HepG2 (cell line): ENCODE measurements around the gene CAD. TPM values are rescaled to one million over a fixed set of nuclear protein-coding genes. Genes with fewer than 3 reads are reported as not detected.

Experiments
- EZH2 ChIP-seq: conservative IDR thresholded peaks from 2 replicates; pipeline ENCODE4 v1.6.1; 2012; ENCODE audit warnings: mild to moderate bottlenecking, low read depth, low read length, moderate library complexity
- KLF15 ChIP-seq: sonication (generic); formaldehyde crosslinking; IDR thresholded peaks from 2 replicates; pipeline ENCODE4 v1.8.1; 2023; ENCODE audit warnings: borderline replicate concordance, mild to moderate bottlenecking, inconsistent platforms, missing genetic modification reagents, mixed read lengths
- KLF16 ChIP-seq, 2 experiments: sonication (generic) in 1 of 2; formaldehyde crosslinking in 1 of 2; IDR thresholded peaks; 2 replicates each; pipeline versions ENCODE4 v1.6.1 to v1.8.0; 2016 to 2023; ENCODE audit warnings: missing genetic modification reagents in 2 of 2, missing compliant biosample characterization in 1 of 2
- LCORL ChIP-seq, 2 experiments: fragments of 450-650 bp in 1 of 2; sonication (generic) in 1 of 2; formaldehyde crosslinking in 1 of 2; IDR thresholded peaks; 2 replicates each; pipeline versions ENCODE4 v1.5.0 to v1.6.1; 2017 to 2020; ENCODE audit warnings: antibody characterized with exemption in 1 of 2, missing genetic modification reagents in 1 of 2
- NAIF1 ChIP-seq: sonication (generic); formaldehyde crosslinking; IDR thresholded peaks from 2 replicates; pipeline ENCODE4 v1.5.0; 2020; ENCODE audit warnings: mild to moderate bottlenecking, missing genetic modification reagents, borderline replicate concordance
- NCOR1 ChIP-seq: fragments of 200-600 bp; sonication (generic); IDR thresholded peaks from 2 replicates; pipeline ENCODE4 v1.7.0; 2017; ENCODE audit warnings: antibody characterized with exemption, low read length, borderline replicate concordance
- PAX8 ChIP-seq: sonication (generic); formaldehyde crosslinking; IDR thresholded peaks from 2 replicates; pipeline ENCODE4 v1.8.0; 2022; ENCODE audit warnings: mild to moderate bottlenecking, missing genetic modification reagents, borderline replicate concordance
- PHF20 ChIP-seq: sonication (generic); formaldehyde crosslinking; IDR thresholded peaks from 2 replicates; pipeline ENCODE4 v1.5.0; 2020; ENCODE audit warnings: mild to moderate bottlenecking, missing genetic modification reagents
- SKI ChIP-seq: fragments of 450-650 bp; IDR thresholded peaks from one replicate; pipeline ENCODE4 v1.6.1; 2018; ENCODE audit warnings: mild to moderate bottlenecking; ENCODE audit not compliant: partially characterized antibody
- ZNF124 ChIP-seq: sonication (generic); formaldehyde crosslinking; IDR thresholded peaks from 2 replicates; pipeline ENCODE4 v1.4.0; 2020; ENCODE audit warnings: missing genetic modification reagents
- ZNF530 ChIP-seq: sonication (generic); formaldehyde crosslinking; IDR thresholded peaks from 2 replicates; pipeline ENCODE4 v1.5.0; 2020; ENCODE audit warnings: low read depth, mild to moderate bottlenecking, missing genetic modification reagents
- ZNF644 ChIP-seq: IDR thresholded peaks from 2 replicates; pipeline ENCODE4 v1.6.1; 2016; ENCODE audit warnings: low read depth
- ZNF841 ChIP-seq: sonication (generic); formaldehyde crosslinking; IDR thresholded peaks from 2 replicates; pipeline ENCODE4 v1.8.1; 2023; ENCODE audit warnings: missing genetic modification reagents, borderline replicate concordance
- polyA plus RNA-seq, 8 experiments: library from polyadenylated mRNA; depleted of rRNA in 3 of 8; stranded (reverse) in 7 of 8; unstranded in 1 of 8; fragments of >200 nt; fragmentation: Illumina TruSeq in 4 of 8; extraction: Trizol in 4 of 8; gene quantifications; 2 replicates each; pipeline versions ENCODE4 v1.2.1 to v1.2.3, GENCODE V29; 2011 to 2016; ENCODE audit warnings: low read depth in 4 of 8, missing spikeins in 1 of 8, mixed read lengths in 1 of 8; ENCODE audit not compliant: insufficient read depth in 1 of 8
- total RNA-seq, 5 experiments: library from RNA; depleted of rRNA; stranded (reverse); fragments of >200 nt; fragmentation: Illumina TruSeq; extraction: Trizol; gene quantifications; 2 replicates each; pipeline ENCODE4 v1.2.3, GENCODE V29; 2016; ENCODE audit warnings: low read depth in 1 of 5
- TF ChIP-seq, protein P1 (sequence below): sonication (generic); formaldehyde crosslinking; IDR thresholded peaks from 2 replicates; pipeline ENCODE4 v1.4.0; 2020; ENCODE audit warnings: mild to moderate bottlenecking, low read depth, missing genetic modification reagents
- TF ChIP-seq, protein P2 (sequence below): sonication (generic); formaldehyde crosslinking; IDR thresholded peaks from 2 replicates; pipeline ENCODE4 v1.4.0; 2020; ENCODE audit warnings: missing genetic modification reagents, borderline replicate concordance
- TF ChIP-seq, protein P3 (sequence below): sonication (generic); formaldehyde crosslinking; IDR thresholded peaks from 2 replicates; pipeline ENCODE4 v1.4.0; 2020; ENCODE audit warnings: mild to moderate bottlenecking, missing genetic modification reagents
- TF ChIP-seq, protein P4 (sequence below): sonication (generic); formaldehyde crosslinking; IDR thresholded peaks from 2 replicates; pipeline ENCODE4 v1.4.0; 2020; ENCODE audit warnings: low read depth, mild to moderate bottlenecking, missing genetic modification reagents
- TF ChIP-seq, protein P5 (sequence below): sonication (generic); formaldehyde crosslinking; IDR thresholded peaks from 2 replicates; pipeline ENCODE4 v1.4.0; 2020; ENCODE audit warnings: missing genetic modification reagents
- TF ChIP-seq, protein P6 (sequence below): sonication (generic); formaldehyde crosslinking; IDR thresholded peaks from 2 replicates; pipeline ENCODE4 v1.4.0; 2020; ENCODE audit warnings: mild to moderate bottlenecking, missing genetic modification reagents
- TF ChIP-seq, protein P7 (sequence below): IDR thresholded peaks from 2 replicates; pipeline ENCODE4 v1.6.1; 2016; ENCODE audit warnings: missing compliant biosample characterization, missing genetic modification reagents, borderline replicate concordance

CAD gene
- total and polyA plus RNA-seq, 2 of the 13 experiments (the other 11 are each of a cell fraction or from before 2014, with no cell fraction given): 21.7 to 37.0 TPM

DNA sequence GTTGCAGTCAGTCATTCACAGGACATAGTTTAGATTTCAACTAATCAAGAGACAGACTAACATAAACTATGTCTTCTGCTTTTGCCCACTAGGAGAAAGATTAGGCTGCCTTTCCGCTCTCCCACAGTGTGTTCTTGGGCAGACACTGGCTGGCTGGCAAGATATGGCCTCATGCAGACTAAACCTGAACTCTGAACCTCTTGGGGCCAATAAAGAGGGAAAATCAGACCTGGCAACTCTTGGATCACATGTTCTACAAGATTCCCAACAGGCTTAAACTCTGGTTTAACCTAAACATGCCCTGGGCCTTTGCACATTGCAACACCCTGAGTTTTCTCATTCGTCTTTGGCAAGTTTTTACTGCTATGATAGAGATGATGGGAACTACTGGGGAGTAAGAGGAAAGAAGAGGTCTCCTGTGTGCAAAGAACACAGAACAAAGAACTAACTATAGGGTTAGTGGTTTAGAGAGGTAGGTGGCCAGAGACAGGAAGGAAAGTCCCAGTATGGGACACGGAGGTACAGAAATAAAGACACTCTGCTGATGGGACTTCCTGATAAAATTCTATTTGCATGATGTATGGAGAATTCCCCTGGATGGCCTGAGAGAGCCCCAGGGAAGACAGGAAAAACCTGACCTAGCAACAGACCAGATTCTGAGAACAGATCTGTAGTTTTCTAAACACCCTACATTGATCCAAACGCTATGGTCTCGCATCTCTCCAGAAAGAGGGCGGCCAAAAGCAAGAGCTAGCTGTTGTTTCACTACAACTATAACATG is 7.4 kb upstream of the CAD start (continued):
- TF ChIP-seq, protein P1, sequence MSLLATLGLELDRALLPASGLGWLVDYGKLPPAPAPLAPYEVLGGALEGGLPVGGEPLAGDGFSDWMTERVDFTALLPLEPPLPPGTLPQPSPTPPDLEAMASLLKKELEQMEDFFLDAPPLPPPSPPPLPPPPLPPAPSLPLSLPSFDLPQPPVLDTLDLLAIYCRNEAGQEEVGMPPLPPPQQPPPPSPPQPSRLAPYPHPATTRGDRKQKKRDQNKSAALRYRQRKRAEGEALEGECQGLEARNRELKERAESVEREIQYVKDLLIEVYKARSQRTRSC: no peak
- TF ChIP-seq PHF20 (CRISPR knock-in tag): no peak
- TF ChIP-seq KLF15: no peak
- no peak for TF ChIP-seq ZNF530 (CRISPR knock-in tag)
- TF ChIP-seq, protein P2, sequence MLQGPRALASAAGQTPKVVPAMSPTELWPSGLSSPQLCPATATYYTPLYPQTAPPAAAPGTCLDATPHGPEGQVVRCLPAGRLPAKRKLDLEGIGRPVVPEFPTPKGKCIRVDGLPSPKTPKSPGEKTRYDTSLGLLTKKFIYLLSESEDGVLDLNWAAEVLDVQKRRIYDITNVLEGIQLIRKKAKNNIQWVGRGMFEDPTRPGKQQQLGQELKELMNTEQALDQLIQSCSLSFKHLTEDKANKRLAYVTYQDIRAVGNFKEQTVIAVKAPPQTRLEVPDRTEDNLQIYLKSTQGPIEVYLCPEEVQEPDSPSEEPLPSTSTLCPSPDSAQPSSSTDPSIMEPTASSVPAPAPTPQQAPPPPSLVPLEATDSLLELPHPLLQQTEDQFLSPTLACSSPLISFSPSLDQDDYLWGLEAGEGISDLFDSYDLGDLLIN (CRISPR knock-in tag): no peak
- TF ChIP-seq, protein P3, sequence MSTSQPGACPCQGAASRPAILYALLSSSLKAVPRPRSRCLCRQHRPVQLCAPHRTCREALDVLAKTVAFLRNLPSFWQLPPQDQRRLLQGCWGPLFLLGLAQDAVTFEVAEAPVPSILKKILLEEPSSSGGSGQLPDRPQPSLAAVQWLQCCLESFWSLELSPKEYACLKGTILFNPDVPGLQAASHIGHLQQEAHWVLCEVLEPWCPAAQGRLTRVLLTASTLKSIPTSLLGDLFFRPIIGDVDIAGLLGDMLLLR (CRISPR knock-in tag): no peak
- TF ChIP-seq, protein P4, sequence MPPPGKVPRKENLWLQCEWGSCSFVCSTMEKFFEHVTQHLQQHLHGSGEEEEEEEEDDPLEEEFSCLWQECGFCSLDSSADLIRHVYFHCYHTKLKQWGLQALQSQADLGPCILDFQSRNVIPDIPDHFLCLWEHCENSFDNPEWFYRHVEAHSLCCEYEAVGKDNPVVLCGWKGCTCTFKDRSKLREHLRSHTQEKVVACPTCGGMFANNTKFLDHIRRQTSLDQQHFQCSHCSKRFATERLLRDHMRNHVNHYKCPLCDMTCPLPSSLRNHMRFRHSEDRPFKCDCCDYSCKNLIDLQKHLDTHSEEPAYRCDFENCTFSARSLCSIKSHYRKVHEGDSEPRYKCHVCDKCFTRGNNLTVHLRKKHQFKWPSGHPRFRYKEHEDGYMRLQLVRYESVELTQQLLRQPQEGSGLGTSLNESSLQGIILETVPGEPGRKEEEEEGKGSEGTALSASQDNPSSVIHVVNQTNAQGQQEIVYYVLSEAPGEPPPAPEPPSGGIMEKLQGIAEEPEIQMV: no peak
- TF ChIP-seq, protein P5, sequence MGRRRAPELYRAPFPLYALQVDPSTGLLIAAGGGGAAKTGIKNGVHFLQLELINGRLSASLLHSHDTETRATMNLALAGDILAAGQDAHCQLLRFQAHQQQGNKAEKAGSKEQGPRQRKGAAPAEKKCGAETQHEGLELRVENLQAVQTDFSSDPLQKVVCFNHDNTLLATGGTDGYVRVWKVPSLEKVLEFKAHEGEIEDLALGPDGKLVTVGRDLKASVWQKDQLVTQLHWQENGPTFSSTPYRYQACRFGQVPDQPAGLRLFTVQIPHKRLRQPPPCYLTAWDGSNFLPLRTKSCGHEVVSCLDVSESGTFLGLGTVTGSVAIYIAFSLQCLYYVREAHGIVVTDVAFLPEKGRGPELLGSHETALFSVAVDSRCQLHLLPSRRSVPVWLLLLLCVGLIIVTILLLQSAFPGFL (CRISPR knock-in tag): no peak
- no peak; the same call in 1 of the 2 replicates for TF ChIP-seq NCOR1
- no peak for TF ChIP-seq PAX8 (CRISPR knock-in tag)
- TF ChIP-seq ZNF841: no peak
- TF ChIP-seq, protein P6, sequence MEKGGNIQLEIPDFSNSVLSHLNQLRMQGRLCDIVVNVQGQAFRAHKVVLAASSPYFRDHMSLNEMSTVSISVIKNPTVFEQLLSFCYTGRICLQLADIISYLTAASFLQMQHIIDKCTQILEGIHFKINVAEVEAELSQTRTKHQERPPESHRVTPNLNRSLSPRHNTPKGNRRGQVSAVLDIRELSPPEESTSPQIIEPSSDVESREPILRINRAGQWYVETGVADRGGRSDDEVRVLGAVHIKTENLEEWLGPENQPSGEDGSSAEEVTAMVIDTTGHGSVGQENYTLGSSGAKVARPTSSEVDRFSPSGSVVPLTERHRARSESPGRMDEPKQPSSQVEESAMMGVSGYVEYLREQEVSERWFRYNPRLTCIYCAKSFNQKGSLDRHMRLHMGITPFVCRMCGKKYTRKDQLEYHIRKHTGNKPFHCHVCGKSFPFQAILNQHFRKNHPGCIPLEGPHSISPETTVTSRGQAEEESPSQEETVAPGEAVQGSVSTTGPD (CRISPR knock-in tag): no peak
- no peak for TF ChIP-seq EZH2
- TF ChIP-seq ZNF644 (CRISPR knock-in tag): peak; percentile 73; the same call in 1 of the 2 replicates
- TF ChIP-seq SKI: peak; percentile 58
- no peak for TF ChIP-seq ZNF124
- TF ChIP-seq LCORL (IDR thresholded peaks at IDR 0.05): no peak
- 0 out of 2 replicates have a peak, but pooled peaks have one; percentile 21 for TF ChIP-seq LCORL (CRISPR knock-in tag; IDR thresholded peaks at IDR 0.05)
- no peak for TF ChIP-seq NAIF1 (CRISPR knock-in tag)
- TF ChIP-seq, protein P7, sequence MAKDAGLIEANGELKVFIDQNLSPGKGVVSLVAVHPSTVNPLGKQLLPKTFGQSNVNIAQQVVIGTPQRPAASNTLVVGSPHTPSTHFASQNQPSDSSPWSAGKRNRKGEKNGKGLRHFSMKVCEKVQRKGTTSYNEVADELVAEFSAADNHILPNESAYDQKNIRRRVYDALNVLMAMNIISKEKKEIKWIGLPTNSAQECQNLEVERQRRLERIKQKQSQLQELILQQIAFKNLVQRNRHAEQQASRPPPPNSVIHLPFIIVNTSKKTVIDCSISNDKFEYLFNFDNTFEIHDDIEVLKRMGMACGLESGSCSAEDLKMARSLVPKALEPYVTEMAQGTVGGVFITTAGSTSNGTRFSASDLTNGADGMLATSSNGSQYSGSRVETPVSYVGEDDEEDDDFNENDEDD: no peak; the same call in 1 of the 2 replicates
- no peak for TF ChIP-seq KLF16 (CRISPR knock-in tag; IDR thresholded peaks at IDR 0.05)
